Measurements from ENCODE around the gene GUCD1. TPM values are rescaled to one million over a fixed set of nuclear protein-coding genes. Genes with fewer than 3 reads are reported as not detected.

The GUCD1 gene
- polyA plus RNA-seq, 2 of the 4 experiments (the other 2 are of a cell fraction), result 37.1 to 43.5 TPM

DNA sequence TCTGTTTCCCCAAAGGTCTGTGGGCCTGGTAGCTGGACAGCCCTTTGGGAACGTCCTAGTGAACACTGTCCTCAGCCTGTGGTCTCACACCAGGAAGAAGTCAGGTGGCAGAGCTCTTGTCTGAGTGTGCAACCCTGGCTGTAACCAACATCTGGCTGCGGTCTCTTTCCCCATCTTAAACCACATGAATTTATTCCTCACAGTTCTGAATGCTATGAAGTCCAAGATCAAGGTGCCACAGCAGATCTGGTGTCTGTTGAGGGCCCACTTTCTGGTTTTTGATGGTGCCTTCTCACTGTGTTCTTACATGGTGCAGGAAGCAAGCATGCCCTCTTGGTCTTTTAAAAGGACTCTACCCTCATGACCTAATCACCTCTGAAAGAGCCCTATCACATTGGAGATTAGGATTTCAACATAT lies 57.1 kb downstream of the GUCD1 start:
- TF ChIP-seq RNF2 (IDR thresholded peaks at IDR 0.05; ENCODE audit: borderline replicate concordance, low read depth) (no peak), ZNF302 (CRISPR knock-in tag; IDR thresholded peaks at IDR 0.05) (no peak), MAZ (IDR thresholded peaks at IDR 0.05; ENCODE audit: borderline replicate concordance, low read depth, low read length) (no peak), ZSCAN20 (CRISPR knock-in tag; IDR thresholded peaks at IDR 0.05) (no peak), FOSL2 (IDR thresholded peaks at IDR 0.05) (no peak), FOSL2 (CRISPR knock-in tag; IDR thresholded peaks at IDR 0.05) (no peak), KDM5A (IDR thresholded peaks at IDR 0.05) (no peak), HOXB13 (CRISPR knock-in tag; IDR thresholded peaks at IDR 0.05; ENCODE audit: low read depth) (no peak), HOXB5 (CRISPR knock-in tag; IDR thresholded peaks at IDR 0.05) (no peak), GATA3 (IDR thresholded peaks at IDR 0.05; ENCODE audit: borderline replicate concordance) (no peak), CEBPB (IDR thresholded peaks at IDR 0.05) (no peak), NFE2L2 (conservative IDR thresholded peaks at IDR 0.05; ENCODE audit: low read length) (no peak), EHF (CRISPR knock-in tag; IDR thresholded peaks at IDR 0.05) (no peak), TP53 (CRISPR knock-in tag; IDR thresholded peaks at IDR 0.05) (no peak), JUN (IDR thresholded peaks at IDR 0.05) (no peak), RARB (CRISPR knock-in tag; IDR thresholded peaks at IDR 0.05) (no peak), POLR2A (IDR thresholded peaks at IDR 0.05; ENCODE audit: low read length) (no peak)
- TF ChIP-seq, protein P1, sequence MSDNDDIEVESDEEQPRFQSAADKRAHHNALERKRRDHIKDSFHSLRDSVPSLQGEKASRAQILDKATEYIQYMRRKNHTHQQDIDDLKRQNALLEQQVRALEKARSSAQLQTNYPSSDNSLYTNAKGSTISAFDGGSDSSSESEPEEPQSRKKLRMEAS (IDR thresholded peaks at IDR 0.05), result no peak
- TF ChIP-seq, protein P2, sequence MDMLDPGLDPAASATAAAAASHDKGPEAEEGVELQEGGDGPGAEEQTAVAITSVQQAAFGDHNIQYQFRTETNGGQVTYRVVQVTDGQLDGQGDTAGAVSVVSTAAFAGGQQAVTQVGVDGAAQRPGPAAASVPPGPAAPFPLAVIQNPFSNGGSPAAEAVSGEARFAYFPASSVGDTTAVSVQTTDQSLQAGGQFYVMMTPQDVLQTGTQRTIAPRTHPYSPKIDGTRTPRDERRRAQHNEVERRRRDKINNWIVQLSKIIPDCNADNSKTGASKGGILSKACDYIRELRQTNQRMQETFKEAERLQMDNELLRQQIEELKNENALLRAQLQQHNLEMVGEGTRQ (IDR thresholded peaks at IDR 0.05), result no peak
- TF ChIP-seq, protein P3, sequence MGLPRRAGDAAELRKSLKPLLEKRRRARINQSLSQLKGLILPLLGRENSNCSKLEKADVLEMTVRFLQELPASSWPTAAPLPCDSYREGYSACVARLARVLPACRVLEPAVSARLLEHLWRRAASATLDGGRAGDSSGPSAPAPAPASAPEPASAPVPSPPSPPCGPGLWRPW (IDR thresholded peaks at IDR 0.05), result no peak
- TF ChIP-seq, protein P4, sequence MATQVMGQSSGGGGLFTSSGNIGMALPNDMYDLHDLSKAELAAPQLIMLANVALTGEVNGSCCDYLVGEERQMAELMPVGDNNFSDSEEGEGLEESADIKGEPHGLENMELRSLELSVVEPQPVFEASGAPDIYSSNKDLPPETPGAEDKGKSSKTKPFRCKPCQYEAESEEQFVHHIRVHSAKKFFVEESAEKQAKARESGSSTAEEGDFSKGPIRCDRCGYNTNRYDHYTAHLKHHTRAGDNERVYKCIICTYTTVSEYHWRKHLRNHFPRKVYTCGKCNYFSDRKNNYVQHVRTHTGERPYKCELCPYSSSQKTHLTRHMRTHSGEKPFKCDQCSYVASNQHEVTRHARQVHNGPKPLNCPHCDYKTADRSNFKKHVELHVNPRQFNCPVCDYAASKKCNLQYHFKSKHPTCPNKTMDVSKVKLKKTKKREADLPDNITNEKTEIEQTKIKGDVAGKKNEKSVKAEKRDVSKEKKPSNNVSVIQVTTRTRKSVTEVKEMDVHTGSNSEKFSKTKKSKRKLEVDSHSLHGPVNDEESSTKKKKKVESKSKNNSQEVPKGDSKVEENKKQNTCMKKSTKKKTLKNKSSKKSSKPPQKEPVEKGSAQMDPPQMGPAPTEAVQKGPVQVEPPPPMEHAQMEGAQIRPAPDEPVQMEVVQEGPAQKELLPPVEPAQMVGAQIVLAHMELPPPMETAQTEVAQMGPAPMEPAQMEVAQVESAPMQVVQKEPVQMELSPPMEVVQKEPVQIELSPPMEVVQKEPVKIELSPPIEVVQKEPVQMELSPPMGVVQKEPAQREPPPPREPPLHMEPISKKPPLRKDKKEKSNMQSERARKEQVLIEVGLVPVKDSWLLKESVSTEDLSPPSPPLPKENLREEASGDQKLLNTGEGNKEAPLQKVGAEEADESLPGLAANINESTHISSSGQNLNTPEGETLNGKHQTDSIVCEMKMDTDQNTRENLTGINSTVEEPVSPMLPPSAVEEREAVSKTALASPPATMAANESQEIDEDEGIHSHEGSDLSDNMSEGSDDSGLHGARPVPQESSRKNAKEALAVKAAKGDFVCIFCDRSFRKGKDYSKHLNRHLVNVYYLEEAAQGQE (IDR thresholded peaks at IDR 0.05), result no peak
- 60% methylated on average over 2 of the region's 2 CpGs for WGBS (ENCODE audit: missing lambda C conversion rate)
- Histone ChIP-seq H3K27ac (no peak overlapping the region), H3K4me1 (no peaks in the 10 kb centered on the region), H3K4me3 (no peak overlapping the region), H3K4me2 (no peak overlapping the region), H3K9me3 (no peaks in the 10 kb centered on the region)
- DNase-seq (ENCODE audit: low read depth in 1 of 2, low spot score in 1 of 2), result no peak
- no peak for FAIRE-seq
- CTCF ChIA-PET, result interaction anchor here (1.4 kb wide), 1 partner anchor 24 kb away, joined by 3 read pairs; no protein-coding TSS in a partner anchor
- POLR2A ChIA-PET, result no interaction called here
- ATAC-seq, result no peak

DNA sequence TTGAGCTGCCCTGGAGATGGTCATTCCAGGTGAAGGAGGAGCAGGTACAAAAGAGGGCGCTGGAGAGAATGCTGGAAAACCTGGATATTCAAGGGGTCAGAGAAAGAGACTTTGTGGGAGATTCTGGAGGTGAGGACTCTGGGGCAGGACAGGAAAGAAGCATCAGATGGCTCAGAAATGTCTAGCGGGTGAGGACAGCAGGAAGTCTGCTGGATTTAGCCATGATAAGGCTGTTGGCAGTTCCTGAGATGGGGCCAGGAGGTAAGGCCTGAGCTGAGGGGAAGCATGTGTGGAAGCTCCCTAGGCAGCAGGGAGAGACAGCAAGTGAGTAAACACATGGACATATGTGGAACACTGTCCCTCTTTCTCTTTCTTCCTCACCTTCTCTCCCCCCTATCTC lies 58.3 kb downstream of the GUCD1 start:
- Histone ChIP-seq H3K4me1 (no peaks in the 10 kb centered on the region), H3K4me2 (no peak overlapping the region), H3K27ac (no peak overlapping the region), H3K9me3 (no peaks in the 10 kb centered on the region), H3K4me3 (no peak overlapping the region)
- 47% methylated on average over 2 of the region's 2 CpGs for WGBS (ENCODE audit: missing lambda C conversion rate)
- FAIRE-seq (no peak), ATAC-seq (no peak), DNase-seq (ENCODE audit: low read depth in 1 of 2, low spot score in 1 of 2) (no peak)
- POLR2A ChIA-PET, result no interaction called here
- no peak for TF ChIP-seq RARB (CRISPR knock-in tag; IDR thresholded peaks at IDR 0.05)
- no peak for TF ChIP-seq RNF2 (IDR thresholded peaks at IDR 0.05; ENCODE audit: borderline replicate concordance, low read depth)
- TF ChIP-seq CHD4 (IDR thresholded peaks at IDR 0.05; ENCODE audit: borderline replicate concordance), result no peak
- TF ChIP-seq SREBF2 (IDR thresholded peaks at IDR 0.05), result no peak
- TF ChIP-seq, protein P5, sequence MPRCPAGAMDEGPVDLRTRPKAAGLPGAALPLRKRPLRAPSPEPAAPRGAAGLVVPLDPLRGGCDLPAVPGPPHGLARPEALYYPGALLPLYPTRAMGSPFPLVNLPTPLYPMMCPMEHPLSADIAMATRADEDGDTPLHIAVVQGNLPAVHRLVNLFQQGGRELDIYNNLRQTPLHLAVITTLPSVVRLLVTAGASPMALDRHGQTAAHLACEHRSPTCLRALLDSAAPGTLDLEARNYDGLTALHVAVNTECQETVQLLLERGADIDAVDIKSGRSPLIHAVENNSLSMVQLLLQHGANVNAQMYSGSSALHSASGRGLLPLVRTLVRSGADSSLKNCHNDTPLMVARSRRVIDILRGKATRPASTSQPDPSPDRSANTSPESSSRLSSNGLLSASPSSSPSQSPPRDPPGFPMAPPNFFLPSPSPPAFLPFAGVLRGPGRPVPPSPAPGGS (IDR thresholded peaks at IDR 0.05), result no peak
- TF ChIP-seq CBX8 (IDR thresholded peaks at IDR 0.05), result no peak
- no peak for TF ChIP-seq CHD2 (IDR thresholded peaks at IDR 0.05; ENCODE audit: low read length, partially characterized antibody)
- TF ChIP-seq KDM5A (IDR thresholded peaks at IDR 0.05), result no peak
- TF ChIP-seq RCOR1 (IDR thresholded peaks at IDR 0.05; ENCODE audit: low read depth, low read length), result no peak
- CTCF ChIA-PET, result interaction anchor here (1.2 to 1.4 kb wide), 3 partner anchors 10 to 73 kb away, joined by 3 to 4 read pairs (median 4); no protein-coding TSS in a partner anchor
